Sciatic nerve (tissue), 2 donors: ENCODE measurements around the gene PNMA6E. TPM values are rescaled to one million over a fixed set of nuclear protein-coding genes. Genes with fewer than 3 reads are reported as not detected.
"Not testable (repeated sequence)": the region's sequence is repeated elsewhere in the genome, so short reads cannot be mapped to it uniquely, and the experiment has no call there.

Experiments used
- ATAC-seq: fragments of 200-7000 bp; cut with Tn5 transposase; one replicate; pipeline ENCODE4 v1.9.1; 2020; ENCODE audit warnings: mild to moderate bottlenecking, moderate library complexity
- DNase-seq: peaks from one replicate; pipeline ENCODE4 v3.0.0-alpha.2; 2020; ENCODE audit warnings: low spot score
- intact Hi-C: fragments of 100-400 bp; cut with DNase I; formaldehyde crosslinking; loops from one replicate; pipeline ENCODE4 v1.14.2; 2022
- total RNA-seq: library from RNA; stranded (reverse); fragmentation: NEBNext Ultra II Directional; extraction: Animal tissue kit (Norgen Biotek cat#: 25700); gene quantifications from one replicate; pipeline ENCODE4 v1.2.1, GENCODE V29; 2021
- donor health status: DM: no; HTN: no; CAD: no.
- donor health status: DM: no; HTN: no; CAD: no.

PNMA6E gene
- total RNA-seq, 1 donor from 2014 or later, result not detected

DNA sequence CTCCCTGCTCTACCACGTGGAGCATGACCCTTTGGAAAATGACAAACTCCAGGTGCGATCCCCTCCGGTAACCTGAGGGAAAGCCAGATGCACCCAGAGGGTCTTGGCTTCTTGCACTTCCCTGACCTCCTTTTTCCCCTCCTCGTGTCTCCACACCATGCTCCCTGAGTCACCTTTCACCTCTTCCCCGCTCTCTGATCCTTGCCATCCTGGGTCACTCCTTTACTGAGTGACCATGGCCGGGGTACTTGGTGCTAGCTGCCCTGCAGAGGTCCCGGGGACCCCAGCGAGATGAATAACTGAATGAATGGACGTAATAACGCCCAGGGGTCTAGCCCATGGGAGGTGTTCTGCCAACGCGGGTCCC, 9.7 kb upstream of the PNMA6E start:
- no peak for ATAC-seq
- no peak for DNase-seq
- intact Hi-C loops, result no loop called here

DNA sequence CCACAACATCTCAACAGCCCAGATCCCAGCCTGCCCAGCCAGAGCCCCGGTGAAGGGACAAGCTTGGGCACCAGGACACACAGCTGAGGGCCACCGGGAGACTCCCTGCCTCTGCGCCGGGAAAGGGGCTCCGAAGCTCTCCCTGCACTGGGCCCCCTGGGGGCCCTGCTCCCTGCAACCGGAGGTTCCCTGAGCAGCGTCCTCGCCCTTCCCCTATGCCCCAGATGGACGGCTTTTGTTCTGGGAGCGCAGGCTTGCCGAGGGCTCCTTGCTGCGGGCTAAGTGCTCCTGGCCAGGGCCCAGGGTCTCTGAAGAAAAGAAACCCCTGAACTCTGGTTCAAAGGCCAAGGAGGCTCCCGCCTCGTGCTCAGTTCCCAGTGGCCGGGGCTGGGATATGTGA, 9.2 kb upstream of the PNMA6E start:
- DNase-seq, result no peak
- intact Hi-C loops, result no loop called here
- ATAC-seq, result no peak

DNA sequence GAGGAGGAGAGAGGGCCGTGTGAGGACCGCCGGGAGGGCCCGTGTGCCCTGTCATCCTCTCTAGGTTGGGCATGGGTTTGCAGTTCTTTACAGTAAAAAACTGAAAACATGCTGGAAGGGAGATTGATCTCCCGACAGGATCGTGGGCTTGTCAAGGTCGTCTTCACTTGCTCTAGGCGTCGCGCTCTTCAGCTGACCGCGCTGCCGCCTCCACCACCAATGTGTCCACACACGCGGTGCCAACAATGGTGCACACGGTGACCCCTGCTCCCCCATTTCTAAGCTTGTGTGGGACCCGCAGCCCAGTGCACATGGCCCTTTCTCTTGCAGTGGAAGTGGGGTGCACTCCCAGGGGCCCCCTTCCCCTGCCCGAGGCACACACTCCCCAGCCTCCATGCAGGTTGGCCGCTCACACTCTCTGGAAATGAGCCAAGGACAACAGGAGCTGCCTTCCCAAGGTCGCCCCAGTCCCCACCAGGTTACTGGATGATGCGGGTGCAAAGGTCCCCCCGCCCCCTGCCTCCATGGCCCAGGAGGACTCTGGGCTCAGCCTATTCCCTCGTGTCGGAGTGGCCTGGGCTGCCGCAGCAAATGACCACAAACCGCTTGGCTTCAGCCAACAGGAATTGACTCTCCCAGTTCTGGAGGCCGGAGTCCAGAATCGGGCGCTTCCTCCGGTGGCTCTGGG, 8.4 kb upstream of the PNMA6E start:
- ATAC-seq (no peak), DNase-seq (no peak)
- intact Hi-C loops, result no loop called here

DNA sequence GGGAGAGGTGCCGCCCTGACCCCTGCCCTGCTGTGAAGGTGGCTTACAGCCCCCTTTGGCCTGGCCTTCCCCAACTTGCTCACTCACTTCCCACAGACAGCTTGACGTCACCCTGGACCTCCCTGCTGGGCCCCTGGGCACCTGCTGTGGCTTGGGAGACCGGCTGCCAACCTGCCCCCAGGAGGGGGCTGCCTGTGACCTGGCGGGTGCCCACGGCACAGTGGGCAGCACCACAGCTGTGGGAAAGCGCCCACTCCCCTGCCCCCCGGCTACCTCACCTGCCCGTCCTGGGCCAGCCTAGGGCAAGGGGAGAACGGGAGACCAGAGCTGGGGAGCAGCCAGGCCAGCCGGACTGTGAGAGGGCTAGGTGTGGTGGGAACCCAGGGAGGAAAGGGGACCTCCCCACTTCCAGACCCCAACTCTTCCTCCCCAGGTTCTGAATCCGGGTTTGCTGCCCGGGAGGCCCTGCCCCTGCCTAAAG, 7.8 kb upstream of the PNMA6E start:
- intact Hi-C loops, result no loop called here
- no peak for DNase-seq
- no peak for ATAC-seq

DNA sequence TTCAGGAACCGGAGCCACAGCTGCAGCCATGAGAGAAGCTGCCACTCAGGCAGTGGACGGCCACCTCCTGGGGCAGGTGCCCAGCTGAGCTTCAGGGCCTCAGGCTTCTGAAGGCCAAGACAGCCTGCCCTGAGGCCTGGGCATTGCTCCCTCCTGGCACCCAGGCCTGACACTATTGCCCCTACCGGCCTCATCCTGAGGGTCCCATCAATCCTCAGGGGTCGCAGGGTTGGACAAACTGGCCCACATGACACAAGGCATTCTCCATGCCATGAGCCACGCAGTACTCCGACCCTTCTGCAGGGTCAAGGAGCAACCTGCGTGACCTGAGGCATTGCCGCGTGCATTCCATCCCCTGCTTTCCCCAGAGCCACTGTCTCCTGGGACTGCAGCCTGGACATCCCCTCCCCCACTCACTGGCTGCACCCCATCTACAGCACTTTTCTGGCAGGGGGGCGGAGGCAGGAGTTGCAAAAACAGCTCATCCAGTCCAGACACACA, 7.1 kb upstream of the PNMA6E start:
- no peak for DNase-seq
- no peak for ATAC-seq
- intact Hi-C loops, result no loop called here

DNA sequence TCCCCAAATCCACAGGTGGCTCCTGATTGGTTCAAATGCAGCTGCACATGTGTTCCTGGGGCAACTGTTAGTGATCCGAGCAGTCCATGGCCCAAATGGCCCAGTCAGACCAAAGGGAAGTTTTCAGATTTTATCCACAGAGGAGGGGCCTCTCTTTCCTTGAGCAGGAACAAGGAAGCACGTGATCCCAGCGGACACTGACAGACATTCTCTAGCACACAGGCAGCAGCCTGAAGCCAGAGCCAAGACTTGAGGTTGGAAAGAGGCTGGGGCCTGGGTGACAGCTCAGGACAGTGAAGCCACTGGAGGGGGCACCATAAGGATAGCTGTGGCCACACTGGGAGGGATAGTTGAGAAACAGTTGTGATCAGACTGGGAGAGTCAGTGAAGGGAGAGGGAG, 6.6 kb upstream of the PNMA6E start:
- ATAC-seq, result no peak
- DNase-seq, result no peak
- intact Hi-C loops, result no loop called here

DNA sequence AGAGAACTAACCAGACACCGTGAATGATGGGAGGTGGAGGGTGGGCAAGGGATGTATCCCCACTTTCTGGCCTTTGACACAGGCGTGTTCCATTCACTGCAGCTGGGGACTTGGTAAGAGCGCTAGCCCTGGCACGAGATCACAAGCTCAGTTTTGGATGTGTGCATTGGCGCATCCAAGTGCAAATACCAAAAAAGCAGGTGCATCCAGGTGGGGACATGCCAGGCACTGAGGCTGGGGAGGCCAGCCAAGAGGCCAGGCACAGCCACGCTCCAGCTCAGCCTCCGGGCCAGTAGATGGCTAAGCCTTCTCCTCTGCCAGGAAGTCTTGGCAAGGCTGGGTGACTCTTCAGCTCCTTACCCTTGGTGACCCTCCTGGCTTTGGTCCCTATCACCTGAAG, 5.8 kb upstream of the PNMA6E start:
- no peak for DNase-seq
- intact Hi-C loops, result no loop called here
- ATAC-seq, result no peak

DNA sequence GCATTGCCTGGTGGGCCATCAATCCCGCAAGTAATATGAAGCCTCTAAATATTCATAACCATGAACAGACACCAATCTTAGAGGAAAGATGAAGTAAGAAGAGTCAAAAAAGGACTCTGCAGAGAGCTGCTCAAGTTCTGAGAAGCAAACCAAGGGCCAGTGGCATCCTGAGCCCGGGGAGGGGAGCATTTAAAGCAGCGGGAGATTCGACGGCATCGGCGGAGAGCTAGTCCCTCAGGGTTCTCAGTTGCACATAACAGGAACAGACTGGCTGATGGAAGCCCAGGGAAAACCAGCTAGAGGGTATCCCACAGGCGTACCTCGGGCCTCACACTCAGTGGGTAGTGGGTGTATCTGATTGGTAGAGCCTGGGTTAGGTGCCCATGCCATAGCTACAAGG, 4.9 kb upstream of the PNMA6E start:
- intact Hi-C loops, result no loop called here
- ATAC-seq (no peak), DNase-seq (no peak)

DNA sequence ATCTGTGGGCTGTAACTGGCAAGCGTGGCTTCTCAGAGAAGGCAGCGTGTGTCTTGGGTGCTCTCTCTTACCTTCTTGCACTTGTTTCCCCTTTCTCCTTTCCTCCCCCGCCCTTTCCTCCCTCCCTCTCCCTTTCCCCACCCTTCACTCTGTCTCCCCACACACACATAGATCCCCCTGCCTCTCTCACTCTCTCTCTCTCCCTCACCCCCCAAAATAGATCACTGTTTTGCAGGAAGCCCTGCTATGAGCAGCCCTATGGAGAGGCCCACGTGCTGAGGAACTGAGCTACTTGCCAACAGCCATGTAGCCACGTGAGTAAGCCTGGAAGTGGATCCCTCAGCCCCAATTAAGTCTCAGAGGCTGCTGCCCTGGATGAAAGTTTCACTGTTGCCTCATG, 4.3 kb upstream of the PNMA6E start:
- no peak for ATAC-seq
- DNase-seq, result no peak
- intact Hi-C loops, result no loop called here

DNA sequence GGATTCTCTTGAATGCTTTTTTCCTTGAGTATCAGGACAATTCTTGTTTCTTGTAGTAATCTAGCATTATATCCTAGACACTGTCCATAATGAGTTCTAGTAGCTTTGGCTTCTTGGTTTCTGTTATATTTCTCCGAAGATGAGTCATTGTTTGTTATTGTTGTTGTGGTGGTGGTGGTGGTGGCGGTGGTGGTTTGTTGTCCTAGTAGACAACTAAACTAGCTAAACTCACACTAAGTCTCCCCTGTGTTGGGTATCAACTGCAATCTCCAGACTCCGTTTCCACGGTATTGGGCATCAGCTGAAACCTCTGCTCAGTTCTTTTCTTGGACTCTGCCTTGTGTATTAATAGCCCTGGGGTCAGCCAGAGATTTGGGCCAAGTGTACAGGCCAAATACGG, 3.2 kb upstream of the PNMA6E start:
- ATAC-seq, intact Hi-C loops, DNase-seq: not testable (repeated sequence)

DNA sequence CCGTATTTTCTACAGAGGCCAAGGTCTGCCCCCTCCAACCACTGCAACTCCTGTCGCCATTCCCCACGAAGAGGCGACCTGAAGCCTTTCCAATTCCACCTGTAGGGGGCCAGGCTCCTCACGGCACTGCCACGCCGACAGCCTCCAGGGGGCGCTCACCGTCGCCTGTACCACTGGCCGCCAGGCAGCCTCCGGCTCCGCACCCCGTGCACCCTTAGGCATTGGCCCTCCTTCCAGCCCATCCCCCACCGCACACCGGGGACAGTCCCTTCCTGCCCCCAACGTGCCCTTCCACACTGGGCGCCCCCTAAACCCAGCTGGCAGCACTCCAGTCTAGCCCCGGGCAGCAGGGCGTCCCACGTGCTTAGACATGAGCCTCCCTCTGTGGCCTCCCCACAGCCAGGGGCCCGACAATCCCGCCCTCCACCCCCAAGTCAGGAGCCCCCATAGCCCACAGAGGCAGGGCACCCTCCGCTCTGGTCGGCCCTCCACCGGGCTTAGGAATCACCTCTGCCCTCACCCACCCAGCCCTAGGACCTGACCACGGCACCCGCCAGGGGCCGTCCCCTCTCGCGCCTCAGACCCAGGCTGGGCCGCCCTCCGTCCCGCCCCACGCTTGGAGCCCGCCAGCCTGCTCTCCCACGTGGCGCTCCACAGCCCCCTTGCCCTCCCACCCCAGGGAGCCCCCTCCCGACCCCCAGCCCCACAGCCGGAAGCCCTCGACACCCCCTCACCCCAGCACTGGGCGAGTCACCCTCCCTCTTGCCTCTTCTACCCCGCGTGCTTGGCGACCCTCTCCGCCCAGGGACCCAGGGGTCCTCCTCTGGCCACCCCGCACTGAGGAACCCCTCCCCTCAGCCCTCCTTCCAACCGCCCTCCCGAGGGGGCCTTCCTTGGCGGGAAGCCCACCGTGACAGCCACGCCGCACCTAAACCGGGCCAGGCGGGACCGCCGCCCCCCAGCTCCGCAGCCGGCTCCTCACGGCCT, 711 bp downstream of the PNMA6E start:
- DNase-seq (no peak), ATAC-seq (no peak)
- intact Hi-C loops, result no loop called here

DNA sequence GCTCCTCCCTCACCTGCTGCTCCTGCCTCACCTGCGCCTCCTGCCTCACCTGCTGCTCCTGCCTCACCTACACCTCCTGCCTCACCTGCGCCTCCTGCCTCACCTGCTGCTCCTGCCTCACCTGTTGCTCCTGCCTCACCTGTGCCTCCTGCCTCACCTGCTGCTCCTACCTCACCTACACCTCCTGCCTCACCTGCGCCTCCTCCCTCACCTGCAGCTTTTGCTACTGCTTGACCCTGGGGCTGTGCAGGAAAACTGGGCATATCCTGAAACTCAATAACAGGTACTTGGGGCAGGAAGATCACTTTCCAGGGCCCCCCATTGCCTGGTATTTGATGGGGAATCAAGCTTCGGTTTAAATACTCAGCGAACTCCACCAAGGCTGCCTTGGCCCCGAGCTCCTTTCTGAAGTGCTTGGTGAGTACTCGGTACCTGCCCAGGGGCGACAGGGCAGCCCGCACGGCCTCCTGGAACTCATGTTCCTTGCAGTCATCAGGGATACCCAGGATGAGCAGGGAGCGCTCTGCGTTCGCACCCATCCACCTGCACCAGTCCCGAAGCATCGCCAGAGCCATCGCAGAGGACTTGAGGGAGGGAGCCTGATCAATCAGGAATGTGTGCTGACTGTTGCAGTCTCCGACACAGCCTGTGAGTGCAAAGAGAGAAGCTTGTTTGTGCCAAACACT, 2.7 kb downstream of the PNMA6E start:
- intact Hi-C loops, result no loop called here
- no peak for ATAC-seq
- no peak for DNase-seq

DNA sequence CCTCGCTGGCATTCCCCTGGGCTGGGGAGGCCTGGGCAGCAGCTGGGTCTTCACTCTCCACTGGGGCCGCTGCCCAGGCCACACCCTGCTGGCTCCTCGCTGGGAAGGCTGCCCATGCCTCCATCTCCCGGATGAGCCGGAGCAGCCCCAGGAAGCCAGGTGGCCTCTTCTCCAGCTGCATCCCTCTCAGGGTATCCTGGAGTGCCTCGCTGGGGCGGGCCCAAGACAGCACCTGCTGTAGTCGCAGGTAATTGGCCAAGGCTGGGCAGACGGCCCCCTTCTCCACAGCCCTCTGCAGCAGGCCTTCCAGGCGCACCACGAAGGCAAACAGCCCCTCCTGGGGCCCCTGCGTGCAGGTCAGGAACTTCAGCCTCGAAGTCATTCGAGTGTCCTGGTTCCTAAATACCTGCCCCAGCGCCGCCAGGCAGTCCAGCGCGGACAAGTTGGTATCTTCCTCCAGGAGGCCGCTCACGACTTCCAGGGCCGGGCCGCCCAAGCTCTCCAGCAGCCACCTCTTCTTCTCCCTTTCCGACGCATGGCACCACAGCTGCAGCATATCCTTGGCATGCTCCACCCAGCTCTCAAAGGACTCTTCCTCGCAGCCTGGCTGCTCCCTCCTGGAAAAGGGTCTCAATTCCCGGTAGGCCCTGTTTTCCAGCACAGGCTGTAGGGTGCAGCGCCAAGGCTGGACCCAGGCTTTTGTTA, 3.7 kb downstream of the PNMA6E start:
- DNase-seq (no peak), ATAC-seq (no peak)
- intact Hi-C loops, result no loop called here

DNA sequence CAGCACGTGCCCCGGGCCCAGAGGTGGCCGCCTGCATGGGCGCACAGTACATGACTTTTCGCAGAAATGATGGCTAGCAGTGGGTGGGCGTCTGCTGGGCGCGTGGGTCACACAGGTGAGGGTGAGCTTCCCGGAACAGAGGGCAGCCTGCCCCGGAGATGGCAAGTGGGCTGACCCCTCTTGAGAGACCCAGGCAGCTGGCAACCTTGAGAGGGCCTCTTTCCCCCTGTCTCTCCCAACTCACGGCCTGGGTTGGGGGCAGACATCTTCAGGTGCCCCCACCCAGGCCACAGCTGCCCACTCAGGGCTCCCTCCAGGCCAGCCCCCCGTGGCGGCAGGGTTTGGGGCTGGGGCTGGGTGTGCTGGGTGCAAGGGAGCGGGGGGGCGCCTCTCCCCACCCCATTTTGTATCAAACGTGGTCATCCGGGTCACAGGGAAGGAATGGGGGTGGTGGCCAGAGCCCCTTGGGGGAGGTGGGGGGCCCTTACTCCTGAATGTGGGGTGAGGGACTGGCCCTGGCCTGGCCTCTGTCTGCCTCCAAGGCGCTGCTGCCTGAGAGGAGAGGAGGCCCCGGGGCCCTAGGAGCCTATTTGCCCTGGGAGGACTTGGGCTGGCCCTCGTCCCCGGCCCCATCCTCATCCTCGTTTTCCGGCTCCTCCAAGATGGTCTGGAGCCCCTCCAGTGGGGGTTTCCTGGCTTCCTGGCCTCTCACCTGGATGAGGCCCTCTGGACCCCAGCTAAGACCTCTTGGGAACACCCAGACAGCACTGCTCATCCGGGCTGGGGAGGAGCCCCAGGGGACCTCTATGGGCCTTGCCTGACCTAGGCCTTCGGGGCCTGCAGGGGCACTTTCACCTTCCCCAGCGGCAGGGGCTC, 4.6 kb downstream of the PNMA6E start:
- no peak for DNase-seq
- no peak for ATAC-seq
- intact Hi-C loops, result no loop called here

DNA sequence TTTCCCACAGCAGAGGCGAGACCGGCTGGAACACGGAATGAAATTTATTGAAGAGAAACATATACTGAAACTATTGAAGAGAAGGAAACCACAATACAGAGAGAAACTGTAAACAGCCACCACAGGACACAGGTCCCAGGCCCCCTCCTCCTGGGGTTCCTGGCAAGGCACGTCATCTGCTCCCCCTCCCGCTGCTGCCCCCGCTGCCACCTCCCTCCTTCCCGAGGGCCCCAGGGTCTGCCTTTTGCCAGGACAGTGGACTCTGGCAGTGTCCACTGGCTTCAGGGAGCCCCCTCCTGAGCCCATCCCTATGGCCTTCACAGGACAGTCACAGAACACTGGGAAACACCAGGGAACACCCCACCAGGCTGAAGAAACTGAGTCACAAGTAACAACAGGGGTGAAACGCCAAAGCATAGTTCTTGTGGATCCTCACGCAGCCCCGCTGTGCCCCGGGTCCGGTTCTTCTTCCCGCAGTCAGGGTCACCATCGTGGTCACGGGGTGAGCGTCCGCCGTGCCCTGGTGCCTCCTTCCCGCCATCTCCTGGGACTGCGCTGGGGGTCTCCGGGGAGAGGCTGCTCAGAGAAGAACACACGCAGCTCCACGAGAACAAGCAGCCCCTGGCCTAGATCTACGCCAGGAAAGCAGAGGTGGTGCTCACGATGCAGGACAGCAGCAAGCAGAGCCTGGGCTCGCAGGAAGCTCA, 5.4 kb downstream of the PNMA6E start:
- DNase-seq, result no peak
- intact Hi-C loops, result no loop called here
- no peak for ATAC-seq

DNA sequence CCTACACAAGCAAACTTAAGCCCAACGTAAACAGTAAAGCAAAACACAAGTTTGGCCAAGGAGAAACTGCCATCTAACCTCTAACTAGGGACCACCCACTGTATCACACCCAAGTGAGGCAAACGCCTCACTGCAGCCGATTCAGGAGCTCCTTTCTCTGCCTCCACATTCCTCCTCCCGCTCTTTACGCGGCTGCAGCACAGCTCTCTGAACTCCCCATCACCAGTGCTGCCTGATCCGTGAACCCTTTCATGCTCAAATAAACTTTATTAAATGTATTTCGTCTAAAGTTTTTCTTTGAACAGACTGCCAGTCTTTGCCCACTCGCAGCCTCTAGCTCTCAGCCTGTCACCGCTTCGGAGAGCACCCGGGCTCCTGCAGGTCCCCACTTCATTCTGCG, 6.5 kb downstream of the PNMA6E start:
- intact Hi-C loops, result no loop called here
- ATAC-seq, result no peak
- no peak for DNase-seq

DNA sequence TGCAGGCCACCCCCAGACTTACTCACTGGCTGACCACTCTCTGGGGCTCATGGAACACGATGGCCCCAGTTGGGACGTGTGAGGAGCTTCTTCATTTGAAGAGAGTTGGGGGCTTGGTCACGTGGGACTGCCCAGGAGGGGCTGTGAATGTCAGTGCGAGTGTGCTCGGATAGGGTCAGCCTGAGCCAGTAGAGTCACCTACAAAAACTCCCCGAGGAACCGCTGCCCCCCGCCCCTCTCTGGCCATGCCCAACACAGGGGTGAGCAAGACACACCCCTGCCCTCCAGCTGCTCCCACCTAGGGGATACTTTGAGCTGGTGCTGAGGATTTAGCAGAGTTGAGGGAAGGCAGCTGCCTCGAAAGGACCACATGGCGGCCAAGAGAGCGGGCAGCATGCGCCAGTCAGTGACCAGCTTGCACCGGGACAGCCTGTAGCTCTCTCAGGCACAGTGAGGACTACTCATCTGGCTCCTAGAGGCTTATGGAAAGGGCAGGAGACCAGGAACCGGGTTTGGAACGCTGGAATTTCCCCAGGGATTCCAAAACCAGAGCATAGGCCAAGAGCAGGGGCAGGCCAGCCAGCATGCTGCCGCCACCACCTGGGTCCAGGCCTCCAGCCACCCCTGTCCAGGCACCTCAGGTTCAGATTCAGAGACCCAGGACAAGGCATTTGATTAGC, 8.4 kb downstream of the PNMA6E start:
- ATAC-seq, result no peak
- intact Hi-C loops, result no loop called here
- no peak for DNase-seq
